ENCODE measurements around the gene PHLDA3.

- TF ChIP-seq CTCF (IDR thresholded peaks at IDR 0.05; ENCODE audit: poor library complexity, severe bottlenecking) (no peak), MXI1 (conservative IDR thresholded peaks at IDR 0.05; ENCODE audit: poor library complexity, severe bottlenecking) (no peak), TAF1 (IDR thresholded peaks at IDR 0.05; ENCODE audit: low read depth) (no peak)
Measured at GRCh38 chr1:201493757-201494617, 25.0 kb upstream of the PHLDA3 start.
